GM15510 (cell line): ENCODE results near the gene PTDSS2.

ENCODE experiments used
- POLR2A ChIP-seq: IDR thresholded peaks from 3 replicates; pipeline ENCODE4 v1.6.1; 2011; ENCODE audit warnings: borderline replicate concordance; ENCODE audit not compliant: insufficient read length; ENCODE audit errors: extremely low read depth

Gene PTDSS2

GRCh38 chr11:409600-410483 lies 40.2 kb upstream of the PTDSS2 start:
- no peak for TF ChIP-seq POLR2A

GRCh38 chr11:412641-413119 lies 37.4 kb upstream of the PTDSS2 start:
- no peak for TF ChIP-seq POLR2A

DNA sequence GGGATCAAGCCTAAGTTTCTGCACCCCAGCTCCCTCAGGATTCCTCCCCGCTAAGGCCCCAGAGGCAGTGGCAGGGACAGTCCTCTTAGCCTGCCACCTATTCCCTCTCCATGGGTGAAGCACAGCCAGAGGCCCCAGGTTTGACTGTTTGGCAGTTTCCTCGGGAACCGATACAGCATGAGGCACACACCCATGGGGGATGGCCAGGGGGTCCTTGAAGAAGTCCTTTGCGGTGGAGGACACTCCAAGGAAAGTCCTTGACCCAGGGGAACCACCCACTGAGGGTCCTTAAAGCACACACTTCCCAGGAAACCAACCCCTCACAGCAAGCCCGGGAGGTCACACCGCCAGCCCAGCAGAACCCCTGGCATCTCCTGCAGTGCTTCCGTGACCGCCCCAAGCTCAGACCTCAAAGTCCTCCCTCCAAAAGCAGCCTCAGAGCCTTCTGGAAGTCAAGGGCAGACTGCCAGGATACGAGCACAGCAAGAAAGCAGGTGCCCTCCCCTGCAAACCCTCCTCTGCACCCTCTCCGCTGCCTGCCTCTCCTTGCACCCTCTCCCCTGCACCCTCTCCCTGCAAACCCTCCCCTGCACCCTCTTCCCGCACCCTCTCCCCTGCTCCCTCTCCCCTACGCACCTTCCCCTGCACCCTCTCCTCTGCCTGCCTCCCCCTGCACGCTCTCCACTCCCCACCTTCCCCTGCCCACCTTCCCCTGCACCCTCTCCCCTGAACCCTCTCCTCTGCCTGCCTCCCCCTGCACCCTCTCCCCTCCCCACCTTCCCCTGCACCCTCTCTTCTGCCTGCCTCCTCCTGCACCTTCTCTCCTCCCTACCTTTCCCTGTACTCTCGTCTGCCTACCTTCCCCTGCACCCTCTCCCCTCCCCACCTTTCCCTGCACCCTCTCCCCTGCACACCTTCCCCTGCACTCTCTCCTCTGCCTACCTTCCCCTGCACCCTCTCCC lies 36.7 kb upstream of the PTDSS2 start:
- no peak for TF ChIP-seq POLR2A

DNA sequence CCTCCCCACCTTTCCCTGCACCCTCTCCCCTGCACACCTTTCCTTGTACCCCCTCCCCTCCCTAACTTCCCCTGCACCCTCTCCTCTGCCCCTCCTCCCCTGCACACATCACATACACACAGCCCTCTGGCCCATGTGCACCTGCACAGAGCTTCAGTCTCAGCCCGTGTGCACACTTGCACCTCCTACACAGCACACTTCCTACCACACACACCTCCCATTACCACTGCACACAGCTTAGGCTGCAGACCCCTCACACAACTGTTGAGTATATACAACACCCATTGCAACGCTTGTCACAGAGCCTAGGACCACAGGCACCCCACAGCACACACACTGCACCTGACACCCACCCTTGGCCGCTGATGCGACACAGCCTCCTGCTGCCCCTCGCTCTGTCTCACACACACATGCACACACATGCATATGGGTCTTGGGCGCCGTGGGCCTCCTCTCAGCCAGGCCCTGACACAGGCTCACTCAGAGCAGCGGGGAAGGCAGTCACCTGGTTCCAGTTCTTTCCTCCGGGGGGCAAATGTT lies 35.7 kb upstream of the PTDSS2 start:
- no peak for TF ChIP-seq POLR2A

GRCh38 chr11:415640-416041 lies 34.4 kb upstream of the PTDSS2 start:
- TF ChIP-seq POLR2A = no peak

DNA sequence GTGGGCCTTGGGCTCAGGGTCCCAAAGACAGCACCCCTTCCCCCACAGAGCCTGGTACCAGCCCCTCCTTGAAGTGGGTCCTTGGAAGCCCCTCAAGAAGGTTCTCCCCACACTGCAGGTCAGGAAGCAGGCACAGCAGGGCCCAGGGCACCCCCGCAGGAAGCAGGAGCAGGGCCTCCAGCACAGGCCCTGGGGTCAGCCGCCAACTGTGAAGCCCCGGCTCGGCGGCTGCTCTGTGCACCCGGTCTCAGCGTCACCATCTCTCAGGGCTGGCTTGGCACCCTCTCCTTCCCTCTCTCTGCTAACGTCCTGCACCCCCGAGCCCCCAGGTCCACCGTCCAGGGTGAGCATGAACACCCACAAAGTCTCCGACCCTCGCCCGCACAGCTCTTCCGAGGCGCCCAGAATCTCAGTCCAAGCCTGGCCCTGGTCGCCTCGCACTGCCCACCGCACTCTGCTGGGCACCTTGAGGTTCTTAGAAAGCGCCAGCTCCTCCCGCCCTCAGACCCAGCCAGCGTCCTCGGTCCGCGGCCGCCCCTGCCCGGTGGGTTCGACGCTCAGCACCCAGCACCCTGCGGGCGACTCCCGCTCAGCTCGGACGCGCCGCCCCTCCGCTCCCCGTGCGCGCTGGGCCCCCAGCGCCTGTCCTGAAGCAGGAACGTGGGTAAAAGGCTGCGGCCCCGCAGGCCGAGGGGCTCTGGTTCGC lies 33.9 kb upstream of the PTDSS2 start:
- no peak for TF ChIP-seq POLR2A

DNA sequence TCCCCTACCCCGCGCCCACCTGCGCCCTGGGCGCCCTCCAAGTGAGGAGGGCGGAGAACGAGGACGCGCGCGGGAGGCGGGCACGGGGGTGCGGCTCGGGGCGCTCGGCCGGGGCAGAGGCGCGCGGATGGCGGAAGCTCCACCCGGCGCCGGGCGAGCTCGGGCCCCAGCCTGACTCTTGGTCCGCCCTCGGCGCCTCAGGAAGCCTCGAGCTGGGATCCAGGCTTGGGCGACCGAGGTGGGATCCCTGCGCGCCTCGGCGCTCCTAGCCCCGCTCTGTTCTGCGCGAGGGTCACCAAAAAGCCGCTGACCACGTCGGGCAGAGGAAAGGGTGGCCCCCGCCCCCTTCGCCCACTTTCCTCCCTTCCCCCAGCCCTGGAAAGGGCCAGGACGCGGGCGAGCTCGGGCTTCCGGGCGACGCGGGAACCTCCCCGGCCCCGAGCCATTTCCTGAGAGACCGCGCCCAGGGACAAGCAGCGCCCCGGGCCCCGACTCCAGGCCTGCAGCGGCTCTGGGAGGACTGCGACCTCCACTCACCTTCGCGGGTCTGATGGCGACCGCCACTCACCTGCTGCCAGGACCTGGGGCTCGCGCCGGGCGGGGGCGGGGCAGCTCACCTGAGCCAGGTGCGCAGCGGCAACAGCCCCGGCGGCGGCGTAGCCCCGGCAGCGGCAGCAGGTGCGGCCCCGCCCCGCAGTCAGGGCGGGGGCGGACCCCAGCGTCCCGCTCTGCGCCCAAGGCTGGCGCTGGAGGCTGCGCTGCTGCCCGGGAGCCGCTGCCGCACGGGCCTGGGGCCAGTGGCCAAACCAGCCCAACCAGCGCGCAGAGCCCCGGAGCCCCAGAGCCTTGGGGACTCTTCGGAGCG lies 33.1 kb upstream of the PTDSS2 start:
- TF ChIP-seq POLR2A = peak; percentile 20

DNA sequence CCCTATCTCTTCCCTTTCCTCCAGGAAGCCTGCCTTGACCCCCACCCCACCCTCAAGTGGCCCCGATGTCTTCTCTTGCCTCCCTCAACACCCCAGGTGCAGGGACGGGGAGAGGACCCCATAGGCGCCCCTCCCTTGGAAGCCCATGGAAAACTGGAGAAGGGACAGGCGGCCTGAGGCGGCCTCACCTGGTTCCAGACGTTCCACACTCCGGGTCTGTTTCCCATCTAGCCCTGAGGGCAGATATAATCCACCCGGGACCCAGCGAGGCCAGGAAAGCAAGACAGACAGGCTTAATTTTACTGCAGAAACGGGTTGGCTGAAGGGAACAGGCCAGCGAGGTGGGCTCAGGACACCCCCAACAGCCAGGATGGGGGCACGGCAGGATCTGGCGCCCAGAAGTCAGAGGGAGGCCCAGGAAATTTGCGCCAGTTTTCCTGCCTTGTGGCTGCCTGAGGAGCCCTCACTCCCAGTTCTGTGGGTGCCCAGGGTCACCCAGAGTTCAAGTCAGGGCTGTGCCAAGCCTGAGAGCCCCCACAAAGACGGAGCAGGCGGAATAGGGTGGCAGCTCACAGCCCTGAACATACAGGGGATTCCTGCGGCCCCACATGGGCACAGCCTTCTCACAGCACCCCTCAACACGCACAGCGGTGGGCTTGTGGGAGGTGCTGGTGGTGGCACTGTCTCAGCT lies 32.3 kb upstream of the PTDSS2 start:
- TF ChIP-seq POLR2A = no peak

DNA sequence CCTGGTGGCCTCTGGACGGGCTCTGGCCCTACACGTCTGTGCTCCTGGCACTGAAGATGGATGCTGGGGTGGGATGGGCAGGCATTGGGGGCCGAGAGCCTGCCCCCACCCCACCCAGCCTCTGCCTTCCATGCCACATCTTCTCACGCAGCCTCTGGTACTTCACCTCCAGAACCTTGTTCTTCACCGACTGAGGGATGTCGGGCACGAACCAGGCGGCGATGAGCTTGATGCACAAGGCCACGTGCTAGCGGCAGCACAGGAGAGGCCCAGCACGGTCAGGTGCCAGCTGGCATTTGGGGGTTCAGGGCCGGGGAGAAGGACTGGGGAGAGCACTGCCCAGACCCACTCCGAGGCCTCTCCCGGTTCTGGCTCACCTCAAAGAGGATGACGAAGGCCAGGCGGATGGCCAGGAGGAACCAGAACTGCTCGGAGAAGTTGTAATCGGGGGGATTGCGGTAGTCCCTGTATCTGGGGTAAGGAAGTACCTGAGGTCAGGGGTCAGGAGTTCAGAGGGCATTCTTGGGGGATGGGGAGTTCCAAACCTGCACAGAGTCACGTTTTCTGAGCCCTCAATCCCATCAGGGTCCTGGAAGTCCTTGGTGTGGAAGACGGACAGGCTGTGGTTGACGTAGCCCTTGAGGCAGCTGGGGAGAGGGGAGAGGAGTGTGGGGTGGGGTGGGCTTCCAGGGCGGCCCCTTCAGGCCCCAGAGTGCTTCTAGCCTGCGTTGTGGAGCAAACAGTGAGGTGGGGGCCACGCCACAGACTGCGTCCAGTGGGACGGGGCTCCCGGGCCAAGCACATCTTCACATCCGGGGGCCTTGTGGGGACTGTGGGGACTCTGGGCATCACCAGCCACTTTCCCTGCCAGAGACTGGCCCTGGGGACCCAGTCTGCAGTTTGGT lies 31.5 kb upstream of the PTDSS2 start:
- TF ChIP-seq POLR2A = no peak

- no peak for TF ChIP-seq POLR2A
Observed at GRCh38 chr11:419248-420005, 30.7 kb upstream of the PTDSS2 start.
